ENCODE results near the gene ERCC6. TPM values are rescaled to one million over a fixed set of nuclear protein-coding genes. Genes with fewer than 3 reads are reported as not detected.

The ERCC6 gene
- total and polyA plus RNA-seq, 2 experiments from 2014 or later, result 50.8 to 69.2 TPM

GRCh38 chr10:49478819-49479218 lies 60.1 kb downstream of the ERCC6 start:
- Histone ChIP-seq H4K20me1 (ENCODE audit: insufficient read depth) (peaks cover 17% of the 10 kb centered on the region; the same call in 1 of the 2 replicates), H3K9ac (no peak overlapping the region), H3K27me3 (replicated peaks; ENCODE audit: insufficient read depth) (no peaks in the 10 kb centered on the region), H3K9me2 (ENCODE audit: insufficient read depth) (no peaks in the 10 kb centered on the region), H3K79me2 (ENCODE audit: insufficient read depth) (peaks cover 41% of the 10 kb centered on the region), H3F3A (ENCODE audit: insufficient read depth) (peaks cover 15% of the 10 kb centered on the region; the same call in 1 of the 2 replicates), H3K36me3 (ENCODE audit: low read depth) (peaks cover 91% of the 10 kb centered on the region), H3K4me3 (no peak overlapping the region), H2AFZ (no peak overlapping the region), H3K4me2 (ENCODE audit: unreplicated experiment) (no peak overlapping the region), H3K4me1 (ENCODE audit: insufficient read depth) (peaks cover under 1% of the 10 kb centered on the region; the same call in 1 of the 2 replicates), H3K9me3 (ENCODE audit: low read depth) (no peaks in the 10 kb centered on the region), H3K27ac (no peak overlapping the region)
- DNase-seq, result no peak
- TF ChIP-seq EZH2 (IDR thresholded peaks at IDR 0.05; ENCODE audit: insufficient read depth, poor library complexity, severe bottlenecking), result no peak
- TF ChIP-seq EZH2phosphoT487 (IDR thresholded peaks at IDR 0.05; ENCODE audit: insufficient read depth, low read depth), result no peak
- in situ Hi-C loops (cut with MboI), result no loop called here
- WGBS, 2 experiments (ENCODE audit: low coverage in 1 of 2, low lambda C conversion rate in 2 of 2, missing lambda C conversion rate in 2 of 2), result 94 to 98% methylated on average over 3 of the region's 3 CpGs

- Histone ChIP-seq H3K4me1 (ENCODE audit: insufficient read depth) (no peaks in the 10 kb centered on the region), H3K9me2 (ENCODE audit: insufficient read depth) (no peaks in the 10 kb centered on the region), H2AFZ (no peak overlapping the region), H3F3A (ENCODE audit: insufficient read depth) (peaks cover 23% of the 10 kb centered on the region), H3K9ac (no peak overlapping the region), H3K4me2 (ENCODE audit: unreplicated experiment) (no peak overlapping the region), H3K4me3 (no peak overlapping the region), H3K79me2 (ENCODE audit: insufficient read depth) (0 out of 2 replicates have a peak, but pooled peaks cover 3% of the 10 kb centered on the region), H3K27me3 (replicated peaks; ENCODE audit: insufficient read depth) (no peaks in the 10 kb centered on the region), H3K9me3 (ENCODE audit: low read depth) (no peaks in the 10 kb centered on the region), H3K27ac (peak overlapping the region; percentile 47), H3K36me3 (ENCODE audit: low read depth) (peaks cover 90% of the 10 kb centered on the region), H4K20me1 (ENCODE audit: insufficient read depth) (no peaks in the 10 kb centered on the region)
- in situ Hi-C loops (cut with MboI), result no loop called here
- TF ChIP-seq EZH2phosphoT487 (IDR thresholded peaks at IDR 0.05; ENCODE audit: insufficient read depth, low read depth) (no peak), EZH2 (IDR thresholded peaks at IDR 0.05; ENCODE audit: insufficient read depth, poor library complexity, severe bottlenecking) (no peak)
- 40 to 42% methylated on average over 3 of the region's 3 CpGs for WGBS, 2 experiments (ENCODE audit: low coverage in 1 of 2, low lambda C conversion rate in 2 of 2, missing lambda C conversion rate in 2 of 2)
- DNase-seq, result peak; percentile 83
These were observed 64.0 kb downstream of the ERCC6 start for GRCh38 chr10:49474901-49475300.

- Histone ChIP-seq H3K4me3 (no peak overlapping the region), H3K4me2 (ENCODE audit: unreplicated experiment) (no peak overlapping the region), H3K27me3 (replicated peaks; ENCODE audit: insufficient read depth) (no peaks in the 10 kb centered on the region), H3K79me2 (ENCODE audit: insufficient read depth) (0 out of 2 replicates have a peak, but pooled peaks cover 9% of the 10 kb centered on the region), H3F3A (ENCODE audit: insufficient read depth) (peaks cover 26% of the 10 kb centered on the region), H3K4me1 (ENCODE audit: insufficient read depth) (no peaks in the 10 kb centered on the region), H4K20me1 (ENCODE audit: insufficient read depth) (no peaks in the 10 kb centered on the region), H3K36me3 (ENCODE audit: low read depth) (peaks cover 86% of the 10 kb centered on the region), H2AFZ (no peak overlapping the region), H3K9me3 (ENCODE audit: low read depth) (no peaks in the 10 kb centered on the region), H3K27ac (no peak overlapping the region), H3K9ac (no peak overlapping the region), H3K9me2 (ENCODE audit: insufficient read depth) (no peaks in the 10 kb centered on the region)
- in situ Hi-C loops (cut with MboI), result no loop called here
- DNase-seq, result no peak
- WGBS, 2 experiments (ENCODE audit: low coverage in 1 of 2, low lambda C conversion rate in 2 of 2, missing lambda C conversion rate in 2 of 2), result 63 to 69% methylated on average over 3 of the region's 3 CpGs
- TF ChIP-seq EZH2phosphoT487 (IDR thresholded peaks at IDR 0.05; ENCODE audit: insufficient read depth, low read depth), result no peak
- no peak for TF ChIP-seq EZH2 (IDR thresholded peaks at IDR 0.05; ENCODE audit: insufficient read depth, poor library complexity, severe bottlenecking)
These were observed 67.4 kb downstream of the ERCC6 start for GRCh38 chr10:49471532-49471931.

GRCh38 chr10:49465736-49466135 lies 73.2 kb downstream of the ERCC6 start:
- H3K9me2 ChIP-seq (ENCODE audit: insufficient read depth), result no peaks in the 10 kb centered on the region
- no peak overlapping the region for H3K9ac ChIP-seq
- DNase-seq, result no peak
- no peak overlapping the region for H3K27ac ChIP-seq
- in situ Hi-C loops (cut with MboI), result no loop called here
- H2AFZ ChIP-seq, result no peak overlapping the region
- H4K20me1 ChIP-seq (ENCODE audit: insufficient read depth), result peaks cover 4% of the 10 kb centered on the region; the same call in 1 of the 2 replicates
- H3F3A ChIP-seq (ENCODE audit: insufficient read depth), result peaks cover 29% of the 10 kb centered on the region
- H3K79me2 ChIP-seq (ENCODE audit: insufficient read depth), result peaks cover 26% of the 10 kb centered on the region
- no peak overlapping the region for H3K4me3 ChIP-seq
- no peaks in the 10 kb centered on the region for H3K4me1 ChIP-seq (ENCODE audit: insufficient read depth)
- TF ChIP-seq EZH2phosphoT487 (IDR thresholded peaks at IDR 0.05; ENCODE audit: insufficient read depth, low read depth) (no peak), EZH2 (IDR thresholded peaks at IDR 0.05; ENCODE audit: insufficient read depth, poor library complexity, severe bottlenecking) (no peak)
- no peaks in the 10 kb centered on the region for H3K27me3 ChIP-seq (replicated peaks; ENCODE audit: insufficient read depth)
- H3K9me3 ChIP-seq (ENCODE audit: low read depth), result no peaks in the 10 kb centered on the region
- no peak overlapping the region for H3K4me2 ChIP-seq (ENCODE audit: unreplicated experiment)
- peaks cover 89% of the 10 kb centered on the region for H3K36me3 ChIP-seq (ENCODE audit: low read depth)

Other genes with a start within 250 kb of the ERCC6 start
- gene C10orf71, start 240.0 kb downstream of the ERCC6 start, total RNA-seq (2014; rRNA removed; shearing (Covaris generic)), result not detected in 2 replicates
- not detected in 2 replicates for gene C10orf71, start 240.0 kb downstream of the ERCC6 start, polyA plus RNA-seq (2016; fragmentation: Nextera tagmentation; extraction: Ambion mirVana)
- gene DRGX, start 143.0 kb downstream of the ERCC6 start, total RNA-seq (2014; rRNA removed; shearing (Covaris generic)), result not detected in 2 replicates
- 0.09 and 0.20 TPM in 2 replicates for gene DRGX, start 143.0 kb downstream of the ERCC6 start, polyA plus RNA-seq (2016; fragmentation: Nextera tagmentation; extraction: Ambion mirVana)
- gene SLC18A3, start 71.2 kb upstream of the ERCC6 start, total RNA-seq (2014; rRNA removed; shearing (Covaris generic)), result not detected in 2 replicates
- not detected in 2 replicates for gene SLC18A3, start 71.2 kb upstream of the ERCC6 start, polyA plus RNA-seq (2016; fragmentation: Nextera tagmentation; extraction: Ambion mirVana)
- not detected in 2 replicates for gene CHAT, start 74.9 kb upstream of the ERCC6 start, total RNA-seq (2014; rRNA removed; shearing (Covaris generic))
- gene CHAT, start 74.9 kb upstream of the ERCC6 start, polyA plus RNA-seq (2016; fragmentation: Nextera tagmentation; extraction: Ambion mirVana), result not detected in 2 replicates
- not detected in 2 replicates for gene C10orf53, start 140.5 kb upstream of the ERCC6 start, total RNA-seq (2014; rRNA removed; shearing (Covaris generic))
- not detected in 2 replicates for gene C10orf53, start 140.5 kb upstream of the ERCC6 start, polyA plus RNA-seq (2016; fragmentation: Nextera tagmentation; extraction: Ambion mirVana)
- 0.51 TPM in 1 of 2 replicates, not detected in the other for gene OGDHL, start 223.2 kb upstream of the ERCC6 start, total RNA-seq (2014; rRNA removed; shearing (Covaris generic))
- not detected in 2 replicates for gene OGDHL, start 223.2 kb upstream of the ERCC6 start, polyA plus RNA-seq (2016; fragmentation: Nextera tagmentation; extraction: Ambion mirVana)

All from GM23248 (cell line).